SIG-M5 (cell line): ENCODE results near the gene GLI2.

ENCODE experiments used
- DNase-seq: peaks from one replicate; lab custom pipeline; 2025; lab: John Stamatoyannopoulos, UW

Gene GLI2

DNA sequence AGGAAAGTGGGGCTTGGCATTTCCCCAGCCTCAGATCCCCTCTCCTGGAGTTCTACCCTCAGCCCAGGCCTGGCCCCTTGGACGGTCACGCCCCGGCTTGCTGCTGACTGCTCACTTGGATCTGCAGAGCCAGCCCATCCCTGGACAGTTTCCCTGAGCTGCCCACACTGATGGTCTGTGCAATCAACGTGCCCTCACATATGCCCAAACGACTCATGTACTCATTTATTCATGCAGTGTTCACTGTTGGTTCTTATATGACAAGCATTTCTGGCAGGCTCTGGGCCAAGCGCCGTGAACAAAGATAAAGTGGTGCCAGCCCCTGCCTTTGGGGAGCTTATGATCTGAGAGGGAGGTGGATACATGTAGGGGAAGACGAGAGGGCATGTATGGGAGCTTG, 20.3 kb upstream of the GLI2 start:
- no peak for DNase-seq

DNA sequence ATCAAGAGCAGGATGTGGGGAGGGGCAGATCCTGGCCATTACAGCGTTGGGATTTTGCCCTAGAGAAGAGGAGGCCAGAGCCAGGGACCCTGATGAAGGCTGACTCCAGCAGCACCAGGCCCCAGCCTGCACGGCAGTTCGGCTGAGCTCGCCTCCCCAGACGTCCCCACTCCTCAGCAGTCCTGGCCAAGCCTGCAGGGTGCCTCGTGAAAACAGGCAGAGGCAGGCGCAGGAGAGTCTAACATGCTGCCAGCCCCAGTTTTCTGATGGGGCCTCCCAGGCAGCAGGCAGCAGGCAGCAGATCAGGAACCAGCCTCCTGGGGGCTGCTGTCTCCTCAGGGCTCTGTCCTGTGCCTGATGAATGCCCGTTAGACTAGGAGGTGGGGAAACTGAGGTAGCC, 19.7 kb upstream of the GLI2 start:
- DNase-seq = no peak

DNA sequence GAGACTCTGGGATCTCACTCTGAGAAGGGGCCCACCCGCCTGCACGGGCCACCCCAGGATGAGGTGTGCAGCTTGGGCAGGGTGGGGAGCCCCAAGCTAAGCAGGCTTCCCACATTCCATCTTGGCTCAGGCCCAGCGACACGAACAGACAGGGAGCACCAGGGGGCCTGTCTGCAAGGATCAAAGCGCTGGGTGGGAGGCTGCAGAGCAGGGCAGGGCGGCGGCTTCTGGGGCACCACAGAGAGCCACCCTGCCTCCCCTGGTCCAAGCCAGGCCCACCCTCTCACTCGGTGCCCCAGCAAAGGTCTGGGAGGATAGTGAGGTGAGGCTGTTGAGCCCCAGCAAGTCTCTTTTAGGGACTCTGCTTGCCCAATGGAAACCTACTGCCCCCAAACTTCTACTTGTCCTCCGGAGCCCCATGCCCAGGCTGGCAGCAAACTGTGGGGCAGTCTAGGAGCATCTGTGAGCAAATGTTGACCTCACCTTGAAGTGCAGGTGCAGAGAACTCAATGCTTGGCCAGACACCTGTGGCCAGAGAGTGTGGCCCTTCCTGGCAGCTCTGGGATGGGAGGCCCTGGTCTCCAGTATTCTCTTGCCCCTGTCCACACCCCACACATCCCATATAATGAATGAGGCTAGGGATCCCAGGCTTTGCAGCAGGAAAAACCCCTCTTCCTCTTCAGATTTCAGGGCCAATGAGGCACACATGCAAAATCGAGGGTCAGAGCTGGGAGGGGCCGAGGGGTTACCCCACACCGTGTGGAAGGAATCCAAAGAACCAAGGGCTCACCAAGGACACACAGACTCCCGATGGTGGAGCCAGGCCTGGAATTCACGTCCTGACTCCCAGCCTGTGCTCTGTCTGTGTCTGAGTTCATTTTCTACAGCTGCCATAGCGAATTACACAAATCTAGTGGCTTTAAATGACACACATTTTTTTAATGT, 18.8 kb upstream of the GLI2 start:
- no peak for DNase-seq

DNA sequence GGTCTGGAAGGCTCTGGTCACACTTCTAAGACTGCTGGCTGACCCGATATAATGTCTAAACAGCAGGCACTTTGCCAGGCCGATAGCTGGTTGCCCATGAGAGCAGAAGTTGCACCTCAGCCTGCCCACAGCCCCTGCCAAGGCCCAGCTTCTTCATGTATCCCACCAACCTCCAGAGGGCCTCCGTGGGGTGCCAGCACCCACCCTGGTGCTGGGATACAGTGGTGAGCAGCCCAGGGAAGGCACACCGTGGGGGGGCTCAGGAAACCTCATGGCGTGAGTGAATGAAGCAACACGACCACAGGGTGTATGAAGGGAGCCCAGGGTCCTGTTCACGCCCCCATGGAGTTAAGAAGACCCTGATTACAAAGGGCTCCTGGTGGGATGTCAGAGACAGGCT, 16.2 kb upstream of the GLI2 start:
- no peak for DNase-seq

DNA sequence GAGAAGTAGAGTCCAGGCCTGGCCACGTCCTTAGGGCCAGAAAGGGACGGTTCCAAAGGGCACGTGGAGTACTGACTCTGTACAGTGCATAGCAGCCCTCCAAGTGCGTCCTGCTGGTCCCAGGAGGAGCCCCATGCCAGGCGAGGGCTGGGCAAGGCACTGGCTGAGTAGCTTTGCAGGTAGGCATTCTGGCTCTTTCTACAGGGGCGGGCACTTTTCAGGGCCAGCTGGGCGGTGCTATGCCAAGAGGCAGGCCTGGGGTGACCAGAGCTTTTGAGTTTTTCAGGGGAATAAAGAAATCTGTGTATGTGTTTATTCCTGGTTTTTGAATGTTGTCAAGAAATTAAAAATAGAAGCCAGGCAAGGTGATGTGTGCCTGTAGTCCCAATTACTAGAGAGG, 15.4 kb upstream of the GLI2 start:
- no peak for DNase-seq

DNA sequence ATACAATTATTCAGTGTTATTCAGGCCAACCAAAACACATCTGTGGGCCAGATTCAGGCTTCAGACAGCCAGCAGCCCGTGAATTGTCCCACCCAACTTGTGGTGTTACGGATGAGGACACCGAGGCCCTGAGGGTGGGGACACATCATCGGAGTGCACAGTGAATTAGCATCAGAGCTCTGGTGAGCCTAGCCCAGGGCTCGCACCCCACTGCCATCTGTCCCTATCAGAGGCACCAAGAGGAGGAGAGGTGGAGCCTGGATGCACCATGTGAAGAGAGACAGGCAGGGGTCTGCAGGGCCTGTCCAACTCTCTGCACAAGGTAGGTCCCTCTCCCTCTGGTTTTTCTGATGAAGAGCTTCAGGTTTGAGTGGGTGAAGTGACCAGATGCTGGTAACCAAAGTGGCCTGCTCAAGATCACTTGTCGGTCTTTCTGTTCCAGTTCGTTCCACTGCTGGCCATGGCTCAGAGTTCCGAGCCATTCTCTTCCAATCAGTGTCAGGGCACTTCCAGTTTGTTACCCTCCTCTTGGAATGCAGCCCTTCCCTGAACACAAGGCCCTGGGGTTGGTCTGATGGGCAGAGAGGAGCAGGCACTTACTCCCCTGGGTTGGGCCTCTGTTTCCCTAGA, 14.8 kb upstream of the GLI2 start:
- DNase-seq = no peak

DNA sequence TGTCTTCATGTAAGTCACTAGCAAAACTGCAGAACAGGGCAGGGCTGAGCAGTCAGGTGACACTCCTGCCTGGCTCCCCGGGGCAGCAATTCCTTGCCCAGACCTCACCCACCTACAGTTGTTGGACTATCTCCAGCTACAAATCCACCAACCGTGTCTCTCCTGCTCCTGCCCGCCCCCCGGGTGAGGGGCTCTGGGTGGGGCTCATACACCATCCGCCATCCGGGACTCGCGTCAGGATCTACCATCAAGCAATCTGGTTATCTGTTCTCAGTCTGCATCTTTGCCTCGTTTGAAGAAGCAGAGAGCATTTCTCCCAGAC, 13.5 kb upstream of the GLI2 start:
- DNase-seq = no peak

DNA sequence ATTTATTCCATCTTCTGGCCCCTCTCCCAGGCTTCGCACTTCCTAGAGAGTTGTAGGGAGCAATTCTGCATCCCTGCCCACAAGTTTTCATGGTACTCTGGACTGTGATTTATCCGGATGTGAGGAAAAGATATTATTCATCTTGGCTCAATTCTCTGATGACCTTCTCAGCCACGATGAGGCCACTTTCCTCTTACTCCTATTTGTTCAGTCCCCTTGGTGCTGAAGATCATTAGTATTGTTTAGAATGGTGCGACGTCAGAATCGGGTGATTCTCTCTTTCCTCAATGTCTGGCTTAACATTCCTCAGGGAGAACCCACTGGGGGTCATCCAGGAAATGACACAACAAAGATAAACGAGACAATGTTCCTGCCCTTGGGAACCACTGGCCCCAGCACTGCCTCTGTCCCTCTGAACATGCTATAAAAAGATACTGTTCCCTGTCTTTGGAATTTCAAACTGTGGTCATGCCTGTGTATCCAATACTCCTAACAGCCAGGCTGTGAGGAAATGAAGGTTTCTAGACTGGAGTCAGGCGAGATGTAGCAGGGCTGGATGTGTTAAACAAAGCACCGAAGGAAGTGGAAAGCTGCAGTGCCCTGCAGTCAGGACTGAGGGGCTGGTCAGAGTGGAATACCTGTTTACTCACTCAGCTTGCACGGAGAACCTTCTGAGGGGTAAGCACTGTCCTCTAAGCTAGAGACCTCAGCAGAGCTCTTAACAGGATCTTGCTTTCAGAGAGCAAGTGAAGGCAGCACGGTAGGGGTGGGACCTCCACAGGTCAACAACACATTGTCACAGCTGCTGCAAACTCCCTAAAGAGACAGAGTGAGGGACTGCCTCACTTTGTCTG, 12.9 kb upstream of the GLI2 start:
- no peak for DNase-seq

DNA sequence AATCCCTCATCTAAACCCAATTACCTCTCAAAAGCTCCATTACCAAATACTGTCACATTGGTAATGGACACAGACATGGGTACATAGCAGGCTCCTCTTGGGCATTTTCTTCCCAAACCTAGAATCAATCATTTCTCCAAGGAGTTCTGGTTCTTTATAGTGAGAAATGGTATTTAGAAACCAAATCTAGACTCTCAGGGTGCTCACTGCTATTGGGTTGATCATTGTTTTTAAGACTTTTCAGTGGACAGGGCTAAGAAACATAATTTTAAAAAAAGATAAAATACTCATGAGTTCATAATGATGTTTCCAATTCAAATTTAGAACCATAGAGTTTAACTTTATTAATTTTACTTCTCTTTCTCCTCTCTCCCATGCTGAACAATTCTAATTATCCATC, 9.4 kb upstream of the GLI2 start:
- no peak for DNase-seq

DNA sequence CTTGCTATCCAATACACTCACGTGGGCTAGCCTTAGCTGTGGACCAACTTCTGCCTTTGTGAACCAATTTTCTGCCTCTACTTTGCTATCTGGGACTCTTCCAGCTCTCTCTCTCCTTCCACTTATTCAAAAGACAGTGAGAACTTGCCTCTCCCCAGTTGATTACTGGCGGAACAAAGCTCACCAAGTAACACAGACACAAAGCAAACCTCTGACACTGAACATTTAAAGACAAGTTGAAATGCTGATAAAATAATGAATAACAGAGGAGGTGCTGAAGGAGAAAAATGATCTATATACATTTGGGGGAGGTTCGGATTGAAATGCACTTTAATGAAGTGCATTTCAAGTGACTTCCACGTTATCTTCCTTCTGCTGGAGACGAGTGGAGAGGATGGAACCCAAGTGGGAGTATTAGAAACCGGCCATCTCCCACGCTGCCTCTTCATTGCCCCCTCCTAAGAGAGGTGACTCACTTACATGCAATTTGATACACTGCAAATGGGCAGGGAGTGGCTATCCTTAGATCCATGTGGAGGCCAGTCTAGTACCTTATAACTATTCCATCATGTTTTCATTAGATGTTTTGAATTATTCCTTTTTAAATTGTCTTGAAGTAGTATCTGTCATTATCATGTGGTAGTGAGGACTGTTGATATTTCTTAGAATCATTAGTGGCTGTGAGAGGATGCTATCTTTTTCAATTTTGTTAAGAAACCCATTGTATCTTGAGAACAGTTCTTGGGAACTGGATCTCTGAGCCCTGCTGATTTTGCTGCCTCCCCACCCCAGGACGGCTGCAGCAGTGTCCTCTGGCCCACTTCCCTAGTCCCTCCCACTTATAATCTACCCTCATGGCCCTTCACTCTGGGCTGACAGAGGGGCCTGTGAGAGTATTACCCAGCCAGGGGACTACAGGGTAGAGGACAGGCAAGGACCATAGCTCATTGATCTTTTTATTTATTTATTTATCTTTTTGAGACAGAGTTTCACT, 6.0 kb upstream of the GLI2 start:
- no peak for DNase-seq

DNA sequence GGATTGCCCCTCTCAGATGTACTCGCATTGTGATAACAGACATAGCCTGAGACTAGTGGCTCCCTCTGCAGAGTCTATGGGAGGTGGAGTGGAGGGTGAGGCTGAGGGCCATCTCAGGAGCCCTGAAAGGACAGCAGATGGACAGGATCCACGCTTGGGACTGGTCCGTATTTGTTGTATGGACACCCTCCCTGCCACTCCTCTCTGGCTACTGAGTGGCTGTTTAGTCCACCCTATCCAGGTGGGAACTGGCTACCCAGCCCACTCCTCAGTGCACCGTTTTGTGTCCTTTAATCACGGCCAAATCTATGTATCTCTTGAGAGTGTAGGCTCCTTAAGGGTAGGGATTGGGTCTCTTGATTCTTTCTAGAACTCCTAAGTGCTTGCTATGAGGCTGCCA, 4.5 kb upstream of the GLI2 start:
- DNase-seq = no peak

DNA sequence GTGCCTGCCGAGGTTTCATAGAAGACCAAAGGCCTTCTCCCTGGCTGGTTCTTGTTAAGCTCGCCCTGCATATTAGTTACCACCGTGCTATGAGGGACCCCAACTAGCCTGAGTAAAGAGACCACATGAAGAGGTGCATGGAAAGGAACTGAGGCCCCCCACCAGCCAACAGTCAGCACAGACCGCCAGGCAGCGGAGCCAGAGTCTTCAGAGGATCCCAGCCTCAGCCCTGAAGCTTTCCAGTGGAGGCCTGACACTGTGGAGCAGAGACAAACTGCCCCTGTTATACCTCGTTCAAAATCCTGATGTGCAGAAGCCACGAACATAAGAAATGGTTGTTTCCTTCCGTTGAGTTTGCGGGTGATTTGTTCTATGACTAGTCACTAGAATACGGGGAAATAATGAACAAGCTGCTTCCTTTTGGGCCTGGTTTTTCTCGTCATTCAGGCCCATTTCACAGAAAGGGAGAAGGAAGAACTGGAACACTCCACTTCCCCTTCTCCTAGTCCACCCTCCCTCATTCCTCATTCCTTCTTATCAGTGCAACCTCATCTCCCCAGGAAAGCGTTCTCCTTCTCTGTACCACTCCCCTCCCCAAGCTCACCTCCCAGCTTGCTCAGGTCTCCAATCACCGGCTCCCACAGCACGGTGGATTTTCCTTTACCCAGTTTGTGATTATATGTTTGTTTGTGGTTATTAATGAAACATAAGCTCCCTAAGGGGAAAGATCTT, 3.0 kb upstream of the GLI2 start:
- no peak for DNase-seq

DNA sequence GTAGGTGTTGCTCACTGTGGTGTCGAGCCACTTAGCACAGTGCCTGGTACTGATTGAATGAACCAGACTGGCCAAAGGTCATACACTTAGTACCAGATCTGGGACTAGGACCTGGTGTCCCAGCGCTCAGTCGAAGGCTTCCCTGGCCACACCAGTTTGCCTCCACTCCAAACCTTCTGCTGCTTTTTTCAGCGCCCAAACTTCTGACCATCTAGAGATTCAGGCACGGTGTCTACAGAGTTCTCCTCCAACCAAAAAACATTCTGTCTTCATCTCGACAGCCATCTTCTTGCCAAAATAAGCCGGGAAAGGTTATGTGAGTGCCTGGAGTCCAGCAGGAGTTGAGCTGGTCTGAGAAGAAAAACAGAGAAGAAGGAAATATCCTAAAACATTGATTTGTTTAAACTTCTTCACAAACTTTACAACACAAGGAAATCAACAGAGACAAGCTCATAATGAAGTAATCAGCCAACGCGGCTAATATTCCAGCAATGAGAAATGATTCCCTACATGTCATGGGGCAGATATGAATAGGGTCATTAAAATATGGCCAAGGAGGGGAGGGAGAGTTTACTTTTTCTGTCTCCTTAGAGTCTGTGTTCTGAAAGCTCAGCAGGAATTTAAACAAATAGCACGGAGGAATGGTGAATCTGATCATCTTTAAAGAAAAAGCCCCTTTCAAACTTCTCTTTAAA, 2.3 kb upstream of the GLI2 start:
- DNase-seq = no peak

DNA sequence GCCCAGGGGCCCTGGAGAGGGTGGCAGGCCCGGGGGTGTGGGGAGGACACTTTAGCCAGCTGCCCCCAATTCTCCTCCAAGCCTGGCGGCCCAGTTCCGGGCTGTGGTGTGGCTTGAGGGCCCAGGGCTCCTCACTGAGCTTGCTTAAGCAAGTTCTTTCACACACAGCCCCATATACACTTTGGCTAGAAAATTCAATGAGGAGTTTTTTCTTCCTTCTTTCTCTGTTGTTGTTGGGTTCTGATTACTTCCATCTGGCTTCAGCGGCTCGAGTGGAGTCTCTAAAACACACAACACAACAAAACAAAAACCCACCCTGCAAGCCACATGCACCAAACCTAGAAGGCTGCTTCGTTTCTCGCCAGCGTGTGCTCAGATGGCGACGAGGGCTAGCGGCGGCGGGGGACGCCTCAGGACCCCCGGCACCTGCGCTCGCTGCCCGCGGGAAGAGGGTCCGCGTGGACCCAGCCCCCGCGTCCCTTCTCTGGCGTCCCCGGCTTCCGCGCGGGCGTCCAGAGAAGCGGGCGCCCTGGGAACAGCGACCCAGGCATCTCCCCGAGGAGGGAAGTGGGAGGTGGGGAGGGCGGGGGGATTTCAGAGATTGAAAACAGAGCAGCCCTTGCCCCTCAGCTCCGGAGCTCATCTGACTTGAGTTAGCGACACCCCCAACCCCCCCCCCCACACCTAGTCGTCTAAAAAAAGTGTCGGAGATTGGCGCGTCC, 577 bp upstream of the GLI2 start:
- DNase-seq = no peak

DNA sequence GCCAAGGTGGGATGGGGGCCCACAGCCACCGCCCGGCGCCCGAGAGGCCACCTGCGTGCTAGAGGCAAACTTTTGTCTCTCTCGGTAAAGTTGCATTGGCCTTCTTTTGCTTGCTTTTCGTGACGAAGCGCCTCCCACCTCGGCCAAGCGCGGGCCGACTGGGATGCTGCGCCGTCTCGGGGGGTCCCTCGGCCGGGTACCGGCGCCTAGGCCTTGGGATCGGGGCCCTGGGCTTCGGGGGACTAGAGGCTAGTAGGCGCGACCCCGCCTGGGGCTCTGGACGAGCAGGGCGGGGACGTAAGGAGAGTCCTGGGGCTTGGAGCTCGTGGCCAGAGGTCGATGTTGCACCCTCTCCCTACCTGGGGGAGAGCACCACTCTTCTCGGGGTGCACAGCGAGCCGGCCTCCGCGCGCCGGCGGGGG, 545 bp downstream of the GLI2 start:
- DNase-seq = no peak

DNA sequence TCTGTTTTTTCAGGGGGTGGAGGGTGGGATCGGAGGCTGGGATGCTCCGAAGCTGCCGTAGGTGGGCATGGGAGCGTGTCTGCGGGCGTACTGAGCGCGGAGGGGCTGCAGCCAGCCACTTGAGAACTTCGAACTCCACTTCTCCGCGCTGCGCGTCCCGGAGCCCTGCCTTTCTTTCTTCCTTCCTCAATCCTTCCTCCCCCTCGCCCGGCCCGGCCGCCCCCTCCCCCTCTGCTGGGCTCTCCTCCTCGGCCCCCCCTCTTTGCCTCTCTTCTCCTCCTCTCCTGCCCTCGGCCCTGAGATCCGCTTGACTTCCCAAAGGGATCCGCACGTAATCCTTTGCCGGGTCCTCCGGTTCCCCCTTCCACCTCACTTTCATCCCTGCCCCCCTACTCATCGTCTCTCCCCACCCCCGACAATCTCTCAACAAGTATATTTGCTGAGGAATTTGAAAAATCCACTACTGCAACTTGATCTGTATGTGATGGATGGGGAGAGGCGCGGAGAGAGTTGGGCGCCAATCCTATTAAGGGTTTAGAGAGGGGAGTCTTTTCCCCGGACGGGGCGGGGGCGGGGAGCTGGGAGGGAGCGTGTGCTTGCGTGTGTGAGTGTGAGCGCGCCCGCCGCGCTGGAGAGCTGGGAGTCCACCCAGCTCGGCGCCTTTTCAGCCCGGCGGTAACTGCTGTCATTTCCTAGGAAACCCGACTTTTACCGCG, 1.1 kb downstream of the GLI2 start:
- no peak for DNase-seq

DNA sequence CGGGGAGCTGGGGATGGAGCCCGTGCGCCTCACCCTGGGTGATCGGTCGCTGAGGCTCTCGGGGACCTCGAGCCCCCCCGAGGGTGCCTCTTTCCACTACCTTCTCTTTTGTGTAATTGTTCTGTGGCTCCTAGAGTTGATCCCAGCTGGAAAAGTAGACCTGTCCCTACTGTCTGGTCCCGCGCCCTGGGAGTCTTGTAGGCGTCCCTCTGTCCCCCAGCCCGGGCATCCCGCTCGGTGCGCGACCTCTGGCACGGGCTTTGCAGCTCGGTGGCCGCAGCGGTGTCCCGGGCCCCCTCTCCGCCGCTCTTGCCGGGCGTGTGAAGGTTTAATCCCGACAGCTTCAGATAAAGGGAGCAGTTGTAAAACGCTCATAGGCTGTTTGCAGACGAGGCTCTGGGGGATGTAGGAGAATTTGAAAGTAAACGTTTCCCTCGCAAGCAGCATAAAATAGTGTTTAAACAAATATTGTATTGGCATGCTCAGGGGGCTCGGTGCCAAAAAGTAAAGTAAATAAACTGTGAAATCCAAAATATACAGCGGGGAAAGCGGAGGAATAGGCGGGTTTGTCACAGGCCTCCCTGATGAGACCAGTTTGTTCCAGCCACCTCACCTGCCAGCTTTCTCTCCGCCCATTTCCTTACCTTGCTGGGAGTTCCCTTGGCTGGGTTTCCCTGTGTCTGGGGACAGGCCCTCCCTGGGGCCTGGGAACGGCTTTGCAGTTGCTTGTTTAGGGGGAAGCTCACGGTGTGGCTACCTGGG, 1.9 kb downstream of the GLI2 start:
- DNase-seq = no peak

DNA sequence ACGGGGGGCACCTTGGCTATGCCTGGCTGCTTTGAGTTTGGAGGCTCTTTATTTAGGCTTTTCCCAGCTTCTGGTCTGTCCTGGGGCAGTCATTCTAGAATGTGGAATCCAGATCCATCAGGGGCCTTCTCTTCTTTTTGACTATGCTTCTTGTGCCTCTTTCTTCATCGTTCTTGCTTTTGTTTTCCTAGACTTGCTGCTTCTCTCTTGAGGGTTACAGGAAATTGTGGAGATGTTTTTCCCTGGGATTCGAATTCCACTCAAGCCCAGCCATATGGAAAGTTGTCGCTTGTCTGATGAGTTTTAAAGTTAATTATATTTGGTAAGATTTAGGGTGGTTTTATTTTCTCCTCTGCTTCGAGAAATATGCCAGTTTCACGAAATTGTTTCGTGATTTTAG, 2.4 kb downstream of the GLI2 start:
- DNase-seq = no peak
